ENCODE results near the gene FGFBP3. TPM values are rescaled to one million over a fixed set of nuclear protein-coding genes. Genes with fewer than 3 reads are reported as not detected.
"Not testable (repeated sequence)": the region's sequence is repeated elsewhere in the genome, so short reads cannot be mapped to it uniquely, and the experiment has no call there.

The FGFBP3 gene
- polyA plus RNA-seq, 3 donors: 2.0 to 3.3 (median 3.1) TPM

GRCh38 chr10:91901784-91902677, 7.3 kb downstream of the FGFBP3 start:
- no peak for DNase-seq (ENCODE audit: low read depth in 3 of 3, low spot score in 2 of 3)

GRCh38 chr10:91897421-91897820, 11.9 kb downstream of the FGFBP3 start:
- no peak for DNase-seq (ENCODE audit: low read depth in 3 of 3, low spot score in 2 of 3)

GRCh38 chr10:91896212-91896756, 13.0 kb downstream of the FGFBP3 start:
- no peak for DNase-seq (ENCODE audit: low read depth in 3 of 3, low spot score in 2 of 3)

- not testable (repeated sequence) for DNase-seq (ENCODE audit: low read depth in 3 of 3, low spot score in 2 of 3)
Observed at GRCh38 chr10:91894261-91894685, 15.0 kb downstream of the FGFBP3 start.

- DNase-seq (ENCODE audit: low read depth in 3 of 3, low spot score in 2 of 3): no peak
Observed at GRCh38 chr10:91893051-91893450, 16.2 kb downstream of the FGFBP3 start.

DNA sequence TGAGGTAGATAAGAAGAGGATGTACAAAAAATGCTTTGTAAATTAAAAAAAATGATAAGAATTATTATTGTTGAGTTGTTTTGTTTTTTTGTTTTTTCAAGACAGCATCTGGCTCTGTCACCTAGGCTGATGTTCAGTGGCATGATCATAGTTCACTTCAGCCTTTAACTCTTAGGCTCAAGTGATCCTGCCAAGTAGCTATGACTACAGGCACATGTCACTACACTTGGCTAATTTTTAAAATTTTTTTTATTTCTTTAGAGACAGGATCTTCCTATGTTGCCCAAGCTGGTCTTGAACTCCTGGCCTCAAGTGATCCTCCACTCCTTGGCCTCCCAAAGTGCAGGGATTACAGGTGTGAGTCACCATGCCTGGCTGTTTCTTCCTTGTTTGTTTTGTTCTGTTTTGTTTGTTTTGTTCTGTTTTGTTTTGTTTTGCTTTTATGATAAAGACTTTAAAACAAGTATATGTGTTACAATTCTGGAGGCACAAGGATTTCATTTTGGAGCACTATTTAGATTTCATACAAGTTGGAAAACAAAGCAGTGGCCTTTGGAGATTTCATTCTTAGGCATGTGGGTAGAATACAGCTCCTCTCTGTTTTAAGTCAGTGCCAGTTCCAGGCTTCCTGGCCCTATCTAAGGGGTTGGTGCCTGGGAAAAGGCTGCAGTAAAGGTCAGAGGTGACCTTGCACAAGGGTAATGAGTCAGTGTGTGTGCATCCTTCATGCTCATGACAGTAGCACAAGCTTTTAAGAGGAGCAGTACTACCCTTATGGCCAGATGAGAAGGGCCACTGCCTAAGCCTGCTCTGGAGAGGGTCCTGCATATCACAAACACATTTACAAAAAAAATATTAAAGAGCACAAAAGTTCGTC, 17.9 kb downstream of the FGFBP3 start:
- no peak for DNase-seq (ENCODE audit: low read depth in 3 of 3, low spot score in 2 of 3)

DNA sequence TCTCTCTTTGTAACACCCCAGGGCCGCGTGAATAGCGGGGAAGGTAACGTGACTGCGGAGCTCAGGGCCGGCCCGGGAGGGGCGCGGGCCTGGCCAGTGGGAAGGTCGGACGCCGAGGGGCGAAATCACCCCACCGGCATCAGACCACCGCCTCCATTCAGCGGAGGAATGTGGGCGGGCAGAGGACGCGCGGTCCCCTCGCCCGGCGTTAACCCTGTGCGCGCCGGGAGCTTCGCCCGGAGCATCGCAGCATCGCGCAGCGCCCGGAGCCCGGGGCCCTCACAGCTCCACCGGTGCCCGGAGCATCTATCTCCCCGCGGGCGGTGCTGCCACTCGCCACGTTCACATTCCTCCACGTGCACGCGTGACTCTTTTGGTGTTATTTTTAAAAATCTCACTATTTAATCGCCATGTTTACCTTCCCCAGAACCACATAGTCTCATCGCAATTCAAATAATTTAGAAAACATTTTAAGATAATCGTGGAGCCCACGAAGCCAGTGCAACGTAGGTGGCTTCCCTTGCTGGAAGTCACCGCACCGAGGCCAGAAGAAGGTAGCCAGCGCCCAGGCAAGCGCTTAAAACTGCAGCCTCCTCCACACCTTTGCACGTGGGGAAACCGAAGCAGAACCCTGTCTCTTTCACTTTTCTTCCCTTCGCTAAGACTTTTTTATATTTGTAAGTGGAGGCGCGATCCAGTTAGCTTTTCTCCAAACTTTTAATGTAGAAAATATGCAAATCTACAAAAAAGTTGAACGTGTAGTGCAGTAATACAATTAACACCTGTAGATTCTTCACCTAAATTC, 21.8 kb downstream of the FGFBP3 start:
- peak in 1 of 3 donors; percentile 56 for DNase-seq (ENCODE audit: low read depth in 3 of 3, low spot score in 2 of 3)

GRCh38 chr10:91886954-91887271, 22.4 kb downstream of the FGFBP3 start:
- no peak for DNase-seq (ENCODE audit: low read depth in 3 of 3, low spot score in 2 of 3)

DNA sequence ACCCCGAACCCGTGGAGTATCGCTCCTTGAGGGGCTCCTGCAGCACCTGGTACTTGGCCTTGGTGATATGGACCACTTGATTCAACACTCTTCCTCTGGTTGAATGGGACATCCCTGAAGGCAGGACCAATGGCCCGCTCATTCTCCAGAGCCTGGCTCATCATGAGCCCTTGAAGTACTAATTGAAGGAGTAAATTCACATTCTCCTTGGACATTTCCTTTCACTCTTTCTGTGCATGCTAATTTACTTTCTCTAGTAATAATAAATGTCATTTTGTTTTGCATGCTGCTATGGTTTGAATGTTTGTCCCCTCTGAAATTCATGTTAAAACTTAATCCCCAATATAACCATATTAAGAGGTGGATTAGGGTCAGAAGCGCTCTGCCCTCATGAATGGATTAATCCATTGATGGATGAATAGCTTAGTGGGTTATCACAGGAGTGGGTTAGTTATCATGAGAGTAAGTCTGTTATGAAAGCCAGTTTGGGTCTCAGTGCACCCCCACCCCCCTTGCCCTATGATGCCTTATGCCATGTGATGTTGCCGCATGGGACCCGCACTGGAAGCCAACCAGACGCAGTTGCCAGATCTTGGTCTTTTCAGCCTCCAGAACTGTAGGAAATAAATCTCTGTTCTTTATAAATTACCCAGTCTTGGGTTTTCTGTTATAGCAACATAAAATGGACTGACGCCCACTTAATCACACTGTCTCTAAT, 23.8 kb downstream of the FGFBP3 start:
- DNase-seq (ENCODE audit: low read depth in 3 of 3, low spot score in 2 of 3): no peak

GRCh38 chr10:91884536-91884935, 24.8 kb downstream of the FGFBP3 start:
- no peak for DNase-seq (ENCODE audit: low read depth in 3 of 3, low spot score in 2 of 3)

DNA sequence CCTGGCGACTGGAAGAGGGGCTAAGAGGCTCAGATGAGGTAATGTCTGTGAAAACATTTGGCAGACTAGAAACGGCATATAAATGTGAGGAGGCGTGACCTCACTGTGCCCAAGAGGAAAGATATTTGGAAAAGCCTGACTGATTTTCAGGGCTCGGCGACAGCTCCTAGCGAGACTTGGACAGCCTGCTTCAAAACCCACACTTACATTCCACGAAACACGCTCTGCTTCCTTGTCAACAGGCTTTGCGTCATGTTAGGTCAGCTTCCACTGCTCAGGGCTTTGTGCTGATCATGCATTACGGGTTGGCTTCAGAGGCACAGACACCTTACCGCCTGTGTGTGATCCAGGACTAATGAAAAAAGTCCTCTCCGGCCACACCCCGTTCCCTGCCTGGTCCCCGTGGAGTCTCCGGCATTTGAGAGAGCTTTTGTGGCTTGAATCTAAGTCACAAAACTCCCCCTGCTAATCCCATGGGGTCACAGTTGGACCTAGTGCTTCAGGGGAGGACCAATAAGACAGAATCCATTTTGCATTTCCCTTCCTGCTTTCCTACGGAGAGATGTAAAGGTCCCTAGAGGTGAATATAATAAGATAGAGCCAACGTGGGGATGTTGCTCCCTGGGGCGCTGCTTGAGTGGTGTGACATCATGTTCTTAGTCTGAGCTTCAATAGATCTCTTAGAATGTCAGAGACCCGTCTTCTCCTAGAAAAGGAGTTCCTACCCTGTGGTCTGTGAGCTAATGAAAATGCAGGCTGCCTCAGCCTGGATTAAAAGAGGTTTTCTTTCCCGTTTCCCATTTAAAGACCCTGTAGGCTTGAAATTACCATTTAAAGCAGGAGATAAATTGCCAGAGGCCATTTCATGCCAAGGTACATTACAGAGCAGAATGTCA, 25.5 kb downstream of the FGFBP3 start:
- peak in 1 of 3 donors; percentile 40 for DNase-seq (ENCODE audit: low read depth in 3 of 3, low spot score in 2 of 3)

GRCh38 chr10:91880310-91880709, 29.0 kb downstream of the FGFBP3 start:
- DNase-seq (ENCODE audit: low read depth in 3 of 3, low spot score in 2 of 3): no peak

DNA sequence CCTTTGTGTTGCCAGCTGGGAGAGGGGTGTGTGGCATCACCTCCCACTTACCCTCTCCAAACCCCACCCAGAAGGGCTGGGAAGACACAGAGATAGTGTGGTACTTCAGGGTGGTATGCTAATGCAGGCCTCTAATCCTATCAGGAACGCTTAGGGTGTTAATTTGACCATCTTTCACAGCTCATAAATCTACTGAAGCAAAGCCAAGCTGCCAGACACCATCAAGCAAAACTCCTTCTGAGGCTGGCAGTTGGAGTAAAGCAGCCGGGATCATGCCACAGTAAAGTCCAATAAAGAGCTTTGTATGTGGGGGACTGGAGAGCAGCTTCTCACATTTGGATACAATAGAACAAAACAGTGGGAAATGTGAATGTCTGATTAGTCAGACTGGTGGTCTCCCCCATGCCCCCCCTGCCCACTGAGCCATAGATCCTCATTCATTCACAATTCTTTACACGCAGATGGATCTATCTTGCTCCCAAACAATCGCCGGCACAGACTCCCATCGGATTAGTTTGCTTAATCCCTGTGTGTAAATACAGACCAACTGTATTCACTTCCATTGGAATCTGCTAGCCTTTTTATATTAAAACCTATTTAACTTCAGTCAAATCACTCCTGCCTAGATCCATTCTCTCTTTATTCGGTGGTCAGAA, 29.6 kb downstream of the FGFBP3 start:
- DNase-seq (ENCODE audit: low read depth in 3 of 3, low spot score in 2 of 3): no peak

DNA sequence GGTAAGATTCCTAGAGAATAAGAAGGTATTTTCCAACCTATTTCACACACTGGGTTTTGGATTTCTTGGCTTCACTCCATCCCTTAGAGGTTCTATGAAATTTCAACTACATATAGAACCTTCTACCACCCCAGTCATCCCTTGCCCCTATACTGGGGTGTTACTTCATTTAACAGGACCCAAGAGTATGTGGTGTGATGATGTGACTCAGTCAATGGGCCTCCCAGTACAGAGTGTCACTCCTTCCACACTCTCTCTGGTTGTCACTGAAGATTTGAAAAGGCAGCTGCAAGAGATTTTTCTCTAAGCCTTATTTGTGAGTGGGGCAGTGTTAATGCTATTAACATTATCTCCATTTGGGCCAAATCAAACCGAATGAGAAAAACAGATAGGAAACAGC, 33.5 kb downstream of the FGFBP3 start:
- DNase-seq (ENCODE audit: low read depth in 3 of 3, low spot score in 2 of 3): no peak

GRCh38 chr10:91875156-91875555, 34.1 kb downstream of the FGFBP3 start:
- no peak for DNase-seq (ENCODE audit: low read depth in 3 of 3, low spot score in 2 of 3)

- DNase-seq (ENCODE audit: low read depth in 3 of 3, low spot score in 2 of 3): no peak
Observed at GRCh38 chr10:91865562-91866081, 43.7 kb downstream of the FGFBP3 start.

DNA sequence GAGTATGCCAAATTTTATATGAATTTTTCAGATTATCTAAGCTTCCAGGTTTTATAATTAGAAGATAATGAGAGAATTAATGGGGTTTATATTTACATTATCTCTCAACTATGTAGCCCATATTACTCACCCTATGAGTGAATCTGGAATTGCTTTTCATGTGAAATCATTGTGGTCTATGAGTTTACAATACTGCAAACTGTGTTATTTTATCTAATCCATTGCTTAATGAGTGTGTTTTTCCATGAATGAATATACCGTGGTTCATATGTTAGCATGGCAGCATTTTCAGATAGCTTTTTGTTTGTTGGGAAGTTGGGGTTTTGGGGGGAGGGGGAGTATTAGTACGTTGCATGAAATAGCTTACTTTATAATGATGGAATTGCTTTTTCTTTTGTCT, 44.5 kb downstream of the FGFBP3 start:
- DNase-seq (ENCODE audit: low read depth in 3 of 3, low spot score in 2 of 3): no peak

- no peak for DNase-seq (ENCODE audit: low read depth in 3 of 3, low spot score in 2 of 3)
Observed at GRCh38 chr10:91864099-91864498, 45.2 kb downstream of the FGFBP3 start.
